ENCODE results near the gene ELMO1. TPM values are rescaled to one million over a fixed set of nuclear protein-coding genes. Genes with fewer than 3 reads are reported as not detected.

Gene ELMO1
- total and polyA plus RNA-seq, 2 of the 13 experiments (the other 11 are each of a cell fraction or from before 2014, with no cell fraction given) = 0.11 to 0.17 TPM

GRCh38 chr7:37000511-37000910 lies 448.2 kb downstream of the ELMO1 start:
- Histone ChIP-seq H3K79me2 (ENCODE audit: insufficient read depth, low read length) (no peaks in the 10 kb centered on the region), H3K36me3 (replicated peaks in 1 of 2; ENCODE audit: control insufficient read depth in 1 of 2, insufficient read depth in 2 of 2, low read length in 2 of 2) (no peaks in the 10 kb centered on the region), H3K4me3 (replicated peaks in 1 of 3; ENCODE audit: insufficient read depth in 1 of 3, low read depth in 2 of 3, low read length in 3 of 3) (no peak overlapping the region), H3K27me3 (ENCODE audit: control insufficient read depth in 1 of 2, insufficient read depth in 2 of 2, low read length in 2 of 2) (no peaks in the 10 kb centered on the region), H3K27ac (ENCODE audit: extremely low read length, insufficient read depth, low read length) (no peak overlapping the region), H2AFZ (ENCODE audit: low read length) (no peak overlapping the region), H3K9me3 (ENCODE audit: low read length) (no peaks in the 10 kb centered on the region), H3K4me2 (ENCODE audit: low read depth, low read length) (no peak overlapping the region), H3K4me1 (ENCODE audit: insufficient read depth, low read length) (peaks cover 32% of the 10 kb centered on the region), H3K9ac (ENCODE audit: insufficient read depth, low read depth, low read length) (no peak overlapping the region), H4K20me1 (ENCODE audit: insufficient read depth, low read length) (no peaks in the 10 kb centered on the region)
- no peak for ATAC-seq
- no peak for FAIRE-seq
- no peak for DNase-seq (ENCODE audit: low spot score)
- no TSS peak for BruUV-seq (replicated peaks)
- in situ Hi-C loops (cut with HindIII; ENCODE audit: extremely low pct_ligation_motif_present, low pct_unique_long_range_greater_than_20kb) (no loop called here), intact Hi-C loops (cut with micrococcal nuclease; ENCODE audit: unreplicated experiment) (no loop called here)
- TF ChIP-seq TERF1 (CRISPR knock-in tag; IDR thresholded peaks at IDR 0.05) = no peak
- no peak for TF ChIP-seq STAG1 (CRISPR knock-in tag; IDR thresholded peaks at IDR 0.05)
- TF ChIP-seq ZNF550 (CRISPR knock-in tag; IDR thresholded peaks at IDR 0.05; ENCODE audit: borderline replicate concordance) = no peak
- no peak for TF ChIP-seq THYN1 (CRISPR knock-in tag; IDR thresholded peaks at IDR 0.05; ENCODE audit: borderline replicate concordance, low read depth)
- no peak for TF ChIP-seq ZNF441 (CRISPR knock-in tag; IDR thresholded peaks at IDR 0.05; ENCODE audit: borderline replicate concordance)
- TF ChIP-seq YY1 (IDR thresholded peaks at IDR 0.05; ENCODE audit: insufficient read depth, insufficient replicate concordance, low read depth, low read length) = no peak
- TF ChIP-seq RAD51 (IDR thresholded peaks at IDR 0.05; ENCODE audit: borderline replicate concordance) = no peak
- TF ChIP-seq, protein P1, sequence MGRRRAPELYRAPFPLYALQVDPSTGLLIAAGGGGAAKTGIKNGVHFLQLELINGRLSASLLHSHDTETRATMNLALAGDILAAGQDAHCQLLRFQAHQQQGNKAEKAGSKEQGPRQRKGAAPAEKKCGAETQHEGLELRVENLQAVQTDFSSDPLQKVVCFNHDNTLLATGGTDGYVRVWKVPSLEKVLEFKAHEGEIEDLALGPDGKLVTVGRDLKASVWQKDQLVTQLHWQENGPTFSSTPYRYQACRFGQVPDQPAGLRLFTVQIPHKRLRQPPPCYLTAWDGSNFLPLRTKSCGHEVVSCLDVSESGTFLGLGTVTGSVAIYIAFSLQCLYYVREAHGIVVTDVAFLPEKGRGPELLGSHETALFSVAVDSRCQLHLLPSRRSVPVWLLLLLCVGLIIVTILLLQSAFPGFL (CRISPR knock-in tag; IDR thresholded peaks at IDR 0.05) = no peak
- TF ChIP-seq SMAD3 (CRISPR knock-in tag; IDR thresholded peaks at IDR 0.05) = no peak
- TF ChIP-seq U2AF1 (optimal IDR thresholded peaks at IDR 0.05; ENCODE audit: low read depth, low read length) = no peak
- TF ChIP-seq DNMT1 (CRISPR knock-in tag; IDR thresholded peaks at IDR 0.05) = no peak
- TF ChIP-seq ZBTB25 (CRISPR knock-in tag; IDR thresholded peaks at IDR 0.05) = no peak
- 71% methylated on average over 5 of the region's 5 CpGs for WGBS (ENCODE audit: low lambda C conversion rate)
- POLR2A ChIA-PET = no interaction called here
- CTCF ChIA-PET (ENCODE audit: low intra/inter-chr PET ratio, low total read pairs) = no interaction called here

Data from HepG2 (cell line).